ENCODE data around the gene PIH1D1. TPM values are rescaled to one million over a fixed set of nuclear protein-coding genes. Genes with fewer than 3 reads are reported as not detected.

PIH1D1 gene
- total RNA-seq, 2 donors from 2014 or later: 128 to 133 TPM

GRCh38 chr19:49417088-49417487 is 34.5 kb downstream of the PIH1D1 start:
- peak; percentile 64 for TF ChIP-seq CTCF (conservative IDR thresholded peaks at IDR 0.05)
- peaks cover 42% of the 10 kb centered on the region for H3K27me3 ChIP-seq (ENCODE audit: control insufficient read depth, insufficient read depth, low read length, poor library complexity, severe bottlenecking)
- Mint-ChIP-seq H3K27me3 (ENCODE audit: insufficient read depth) (peaks cover 43% of the 10 kb centered on the region), H3K9me3 (no peaks in the 10 kb centered on the region), H3K4me1 (peaks cover 10% of the 10 kb centered on the region), H3K27ac (no peak overlapping the region), H3K36me3 (ENCODE audit: low read depth) (no peaks in the 10 kb centered on the region), H3K4me3 (no peak overlapping the region)
- 60 to 63% methylated on average over 4 to 7 of the region's 7 CpGs for WGBS, 2 experiments (ENCODE audit: insufficient coverage in 1 of 2, insufficient read length in 1 of 2)
- H3K36me3 ChIP-seq (ENCODE audit: control insufficient read depth, insufficient read depth, low read length): no peaks in the 10 kb centered on the region
- no peaks in the 10 kb centered on the region for H3K4me1 ChIP-seq (ENCODE audit: control insufficient read depth, insufficient read depth, low read length)
- no peaks in the 10 kb centered on the region for H3K9me3 ChIP-seq (ENCODE audit: control insufficient read depth, low read length)
- no peak overlapping the region for H3K27ac ChIP-seq (ENCODE audit: low read depth, low read length)
- peak; percentile 79 for DNase-seq
- no peak overlapping the region for H3K9ac ChIP-seq (ENCODE audit: extremely low read depth, low read length, poor library complexity, severe bottlenecking)
- no peak overlapping the region for H3K4me3 ChIP-seq (ENCODE audit: low read length)

GRCh38 chr19:49415810-49416200 is 35.8 kb downstream of the PIH1D1 start:
- H3K36me3 Mint-ChIP-seq (ENCODE audit: low read depth): no peaks in the 10 kb centered on the region
- no peak overlapping the region for H3K9ac ChIP-seq (ENCODE audit: extremely low read depth, low read length, poor library complexity, severe bottlenecking)
- H3K9me3 ChIP-seq (ENCODE audit: control insufficient read depth, low read length): no peaks in the 10 kb centered on the region
- no peak for DNase-seq
- H3K27me3 Mint-ChIP-seq (ENCODE audit: insufficient read depth): peaks cover 30% of the 10 kb centered on the region
- peaks cover 29% of the 10 kb centered on the region for H3K27me3 ChIP-seq (ENCODE audit: control insufficient read depth, insufficient read depth, low read length, poor library complexity, severe bottlenecking)
- H3K9me3 Mint-ChIP-seq: no peaks in the 10 kb centered on the region
- no peak overlapping the region for H3K4me3 ChIP-seq (ENCODE audit: low read length)
- H3K27ac Mint-ChIP-seq: no peak overlapping the region
- H3K4me3 Mint-ChIP-seq: no peak overlapping the region
- WGBS, 2 experiments (ENCODE audit: insufficient coverage in 1 of 2, insufficient read length in 1 of 2): 98 to 100% methylated on average over 2 of the region's 2 CpGs
- H3K27ac ChIP-seq (ENCODE audit: low read depth, low read length): no peak overlapping the region
- TF ChIP-seq CTCF (conservative IDR thresholded peaks at IDR 0.05): no peak
- peaks cover 10% of the 10 kb centered on the region for H3K4me1 Mint-ChIP-seq
- H3K36me3 ChIP-seq (ENCODE audit: control insufficient read depth, insufficient read depth, low read length): no peaks in the 10 kb centered on the region
- H3K4me1 ChIP-seq (ENCODE audit: control insufficient read depth, insufficient read depth, low read length): no peaks in the 10 kb centered on the region

- Histone ChIP-seq H3K9ac (ENCODE audit: extremely low read depth, low read length, poor library complexity, severe bottlenecking) (no peak overlapping the region), H3K27ac (ENCODE audit: low read depth, low read length) (no peak overlapping the region), H3K4me1 (ENCODE audit: control insufficient read depth, insufficient read depth, low read length) (no peaks in the 10 kb centered on the region), H3K9me3 (ENCODE audit: control insufficient read depth, low read length) (no peaks in the 10 kb centered on the region), H3K36me3 (ENCODE audit: control insufficient read depth, insufficient read depth, low read length) (no peaks in the 10 kb centered on the region), H3K4me3 (ENCODE audit: low read length) (no peak overlapping the region), H3K27me3 (ENCODE audit: control insufficient read depth, insufficient read depth, low read length, poor library complexity, severe bottlenecking) (peaks cover 24% of the 10 kb centered on the region)
- Mint-ChIP-seq H3K4me1 (peaks cover 10% of the 10 kb centered on the region), H3K27me3 (ENCODE audit: insufficient read depth) (peaks cover 25% of the 10 kb centered on the region), H3K27ac (no peak overlapping the region), H3K9me3 (no peaks in the 10 kb centered on the region), H3K4me3 (no peak overlapping the region), H3K36me3 (ENCODE audit: low read depth) (no peaks in the 10 kb centered on the region)
- DNase-seq: no peak
- WGBS, 2 experiments (ENCODE audit: insufficient coverage in 1 of 2, insufficient read length in 1 of 2): 83 to 86% methylated on average over 7 to 15 of the region's 15 CpGs
- TF ChIP-seq CTCF (conservative IDR thresholded peaks at IDR 0.05): no peak
Observed at GRCh38 chr19:49415102-49415809, 36.4 kb downstream of the PIH1D1 start.

Measured in endodermal cell (in vitro differentiated cells).